Activated CD4-positive, CD25-positive, alpha-beta regulatory T cell treated with anti-CD3 and anti-CD28 coated beads, Interleukin-2, amount 50 U/mL, for 72 hours (primary cell): ENCODE measurements around the gene ITGA3.
"Not testable (repeated sequence)": the region's sequence is repeated elsewhere in the genome, so short reads cannot be mapped to it uniquely, and the experiment has no call there.

ENCODE experiments used
- DNase-seq: peaks from one replicate; pipeline ENCODE4 v3.0.0; 2021

ITGA3 gene

DNA sequence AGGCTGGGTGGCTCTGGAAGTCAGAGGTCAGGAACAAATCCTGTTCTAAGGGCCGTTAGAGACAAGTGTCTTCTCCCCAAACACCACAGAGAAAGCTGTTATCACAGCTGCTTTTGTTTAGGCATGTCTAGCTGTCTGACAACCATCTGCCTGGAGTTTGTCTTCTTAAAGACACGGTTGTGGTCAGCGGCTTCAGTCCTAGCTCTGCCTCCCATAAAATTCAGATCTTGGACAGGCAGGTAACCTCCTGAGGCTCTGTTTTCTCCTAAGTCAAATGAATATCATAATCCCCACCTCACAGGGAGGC, 2.3 kb upstream of the ITGA3 start:
- DNase-seq, result no peak

DNA sequence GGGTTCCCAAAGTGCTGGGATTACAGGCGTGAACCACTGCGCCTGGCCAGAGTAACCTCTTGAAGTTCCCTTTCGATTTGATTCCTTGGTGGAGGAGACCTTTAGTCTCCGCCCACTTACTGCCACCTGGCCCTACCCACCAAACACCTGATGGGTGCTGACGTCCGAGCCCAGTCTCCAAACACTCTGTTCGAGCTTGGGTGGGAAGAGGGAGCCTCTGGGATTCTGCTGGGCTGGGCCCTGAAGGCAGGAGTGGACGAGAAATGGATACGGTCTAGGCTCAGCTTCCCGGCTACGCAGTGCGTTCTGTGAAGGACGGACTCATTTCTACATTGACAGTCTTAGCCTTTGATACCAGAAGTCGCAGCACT, 870 bp upstream of the ITGA3 start:
- no peak for DNase-seq

DNA sequence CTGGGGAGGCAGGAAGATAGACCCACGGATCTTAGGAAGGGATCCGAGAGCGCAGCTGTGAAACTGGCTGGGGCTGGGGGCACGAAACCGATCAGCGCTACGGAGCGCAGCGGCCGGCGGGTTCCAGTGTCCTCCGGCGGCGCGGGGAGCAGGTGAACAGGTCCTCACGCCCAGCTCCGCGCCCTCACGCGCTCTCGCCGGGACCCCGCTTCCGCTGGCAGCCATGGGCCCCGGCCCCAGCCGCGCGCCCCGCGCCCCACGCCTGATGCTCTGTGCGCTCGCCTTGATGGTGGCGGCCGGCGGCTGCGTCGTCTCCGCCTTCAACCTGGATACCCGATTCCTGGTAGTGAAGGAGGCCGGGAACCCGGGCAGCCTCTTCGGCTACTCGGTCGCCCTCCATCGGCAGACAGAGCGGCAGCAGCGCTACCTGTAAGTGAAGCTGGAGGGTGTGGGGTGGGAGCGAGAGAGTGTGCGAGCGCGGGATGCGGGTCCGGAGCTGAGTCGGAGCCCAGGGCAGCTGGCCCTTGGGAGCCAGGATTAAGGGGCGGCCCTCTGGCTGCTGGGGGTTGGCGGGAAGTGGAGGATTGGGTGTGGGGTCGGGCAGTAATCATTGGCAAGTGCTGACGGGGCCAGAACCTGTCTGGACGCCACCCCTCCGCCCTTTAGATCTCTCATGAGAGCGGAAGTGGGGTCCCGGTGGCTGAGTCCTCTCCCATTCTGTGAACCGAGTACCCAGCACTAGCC, 479 bp downstream of the ITGA3 start:
- DNase-seq, result peak; percentile 53

DNA sequence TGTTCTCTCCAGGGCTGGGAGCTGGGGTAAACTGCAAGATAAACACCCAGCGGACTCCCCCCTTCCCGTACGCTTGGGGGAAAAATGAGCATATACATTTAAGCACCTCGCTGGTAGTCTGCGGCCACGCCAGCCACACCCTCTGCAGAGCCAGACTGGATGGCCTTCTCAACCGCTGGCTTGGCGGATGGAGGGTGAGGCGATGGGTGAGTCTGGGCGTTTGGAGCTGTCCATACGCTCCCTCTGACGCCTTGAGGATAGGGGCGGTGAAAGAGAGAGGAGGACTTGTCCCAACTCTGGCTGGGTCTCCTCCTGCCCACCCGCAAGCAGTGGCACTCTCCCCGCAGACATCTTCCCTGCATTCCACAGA, 1.0 kb downstream of the ITGA3 start:
- DNase-seq, result no peak

DNA sequence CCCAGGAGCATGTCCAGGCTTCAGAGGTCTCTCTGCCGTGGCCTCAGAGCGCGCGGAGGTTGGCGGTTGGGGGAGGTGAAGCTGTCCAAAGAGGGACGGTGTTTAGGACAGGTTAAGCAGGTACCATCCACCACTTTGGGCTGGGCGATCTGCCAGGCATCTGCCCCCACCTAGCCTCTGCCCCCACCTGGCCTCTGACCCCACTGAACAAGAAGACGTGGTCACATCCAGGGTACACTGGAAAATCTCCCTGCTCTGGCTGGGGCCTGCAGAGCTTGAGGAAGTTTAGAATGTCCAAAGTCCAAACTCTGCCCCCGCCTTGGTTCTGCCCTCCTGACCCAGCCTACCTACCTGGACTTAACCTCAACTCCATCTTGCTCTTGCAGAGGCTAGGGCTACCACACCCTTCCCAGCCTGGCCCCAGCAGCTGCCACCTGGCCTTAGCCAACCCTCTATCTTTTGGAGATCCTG, 1.6 kb downstream of the ITGA3 start:
- DNase-seq, result no peak

DNA sequence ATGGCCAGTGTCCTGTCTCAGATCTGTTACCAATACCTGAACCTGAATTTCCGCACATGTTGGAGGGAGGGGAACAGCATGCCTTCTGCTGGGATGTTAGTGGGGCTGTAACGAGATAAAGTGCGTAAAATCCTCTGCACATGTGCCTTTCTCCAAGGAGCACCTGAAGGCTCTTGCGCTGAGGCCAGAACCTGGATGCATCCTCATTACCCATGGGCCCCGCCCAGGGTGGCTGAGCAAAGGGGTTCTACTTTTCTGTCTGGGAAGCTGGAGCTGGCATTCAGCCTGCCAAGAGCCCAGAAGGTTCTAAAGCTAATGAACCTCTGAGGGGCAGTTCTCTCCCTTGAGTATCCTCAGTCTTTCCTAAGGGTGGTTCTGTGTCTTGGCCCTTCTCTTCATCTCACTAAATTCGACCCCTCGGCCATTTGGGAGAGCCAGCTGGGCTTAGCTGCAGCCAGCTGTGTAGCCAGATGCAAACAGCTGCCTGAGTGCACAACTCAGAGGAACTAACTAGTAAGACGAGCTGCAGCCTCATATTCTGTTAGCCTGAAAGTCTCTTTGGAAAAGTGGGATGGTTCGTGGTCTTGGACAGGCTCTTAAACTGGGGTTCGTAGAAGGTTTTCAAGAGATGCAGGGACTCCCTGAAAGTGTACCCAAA, 2.5 kb downstream of the ITGA3 start:
- no peak for DNase-seq

DNA sequence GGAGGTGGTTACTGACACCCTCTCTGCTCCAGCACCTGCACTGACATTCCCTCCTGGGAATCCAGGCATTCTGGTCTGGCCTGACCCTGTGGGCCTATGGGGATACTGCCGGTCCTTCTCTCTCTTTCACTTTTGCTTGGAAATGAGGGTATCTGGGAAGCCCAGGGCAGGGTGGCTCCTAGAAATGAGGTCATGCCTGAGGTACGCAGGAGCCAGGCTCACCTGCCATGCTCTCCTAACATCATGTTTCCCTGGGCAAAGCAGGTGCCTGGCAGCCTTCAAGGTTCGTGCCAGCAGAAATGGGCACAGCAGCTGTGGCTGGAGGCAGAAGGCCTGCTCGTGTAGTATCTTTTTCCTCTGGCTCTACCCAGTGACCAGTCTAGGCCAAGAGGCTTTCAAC, 3.3 kb downstream of the ITGA3 start:
- no peak for DNase-seq

DNA sequence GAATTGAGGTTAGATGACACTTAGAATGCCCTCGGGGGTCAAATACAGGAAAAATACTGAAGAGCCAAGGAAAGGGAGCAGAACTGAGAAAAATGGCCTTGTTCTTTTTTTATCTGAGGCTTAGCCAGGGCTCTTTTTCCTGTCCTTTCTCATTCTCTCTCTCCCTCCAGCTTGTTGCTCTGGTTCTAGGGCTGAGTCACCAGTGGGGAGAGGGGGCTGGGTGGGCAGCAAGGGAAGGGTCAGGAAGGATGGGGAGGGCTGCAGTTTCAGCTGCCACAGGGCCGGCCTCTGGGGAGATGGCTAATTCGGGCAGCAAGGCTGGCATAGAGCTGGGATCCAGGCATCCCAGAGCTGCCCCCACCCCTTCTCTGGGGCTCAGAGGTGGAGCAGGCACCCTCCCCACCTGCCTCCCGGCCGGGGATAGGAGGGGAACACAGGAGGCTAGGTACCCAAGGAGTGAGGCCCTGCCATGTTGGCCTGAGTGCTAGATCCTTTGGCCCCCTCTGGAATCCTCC, 3.9 kb downstream of the ITGA3 start:
- DNase-seq, result no peak

DNA sequence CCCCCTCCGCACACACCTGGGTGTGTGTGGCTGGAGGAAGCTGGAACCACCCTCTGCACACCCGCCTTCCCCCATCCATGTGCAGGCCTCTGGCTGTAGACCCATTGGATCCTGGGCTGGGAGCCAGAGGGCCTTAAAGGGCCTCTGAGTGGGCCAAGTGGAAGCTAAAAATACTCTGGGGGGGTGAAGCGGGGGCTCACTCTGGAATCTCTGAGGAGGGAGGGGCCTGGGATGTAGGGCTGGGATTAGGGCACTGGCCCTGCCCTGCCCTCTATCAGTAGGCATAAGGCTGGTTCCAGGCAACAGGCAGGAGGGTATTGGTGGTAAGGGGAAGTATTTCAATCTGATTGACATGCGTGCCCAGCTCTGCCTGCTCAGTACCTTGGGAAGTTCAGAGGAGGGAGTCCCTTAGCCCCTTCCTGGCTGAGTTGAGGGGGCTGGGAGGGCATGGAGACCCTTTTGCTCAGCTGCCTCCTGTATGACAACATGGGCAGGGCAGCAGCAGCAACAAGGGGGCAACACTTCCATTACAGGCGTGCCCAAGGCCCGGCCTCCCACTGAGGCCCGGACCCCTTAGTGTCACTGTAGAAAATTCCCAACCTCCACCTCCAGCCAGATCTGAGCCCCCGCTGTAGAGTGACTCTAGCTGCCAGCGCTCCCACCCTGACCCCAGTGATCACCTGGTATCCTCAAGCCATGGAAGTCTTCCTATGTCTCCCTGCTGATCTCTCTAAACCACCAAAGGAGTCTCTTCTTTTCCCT, 5.2 kb downstream of the ITGA3 start:
- no peak for DNase-seq

DNA sequence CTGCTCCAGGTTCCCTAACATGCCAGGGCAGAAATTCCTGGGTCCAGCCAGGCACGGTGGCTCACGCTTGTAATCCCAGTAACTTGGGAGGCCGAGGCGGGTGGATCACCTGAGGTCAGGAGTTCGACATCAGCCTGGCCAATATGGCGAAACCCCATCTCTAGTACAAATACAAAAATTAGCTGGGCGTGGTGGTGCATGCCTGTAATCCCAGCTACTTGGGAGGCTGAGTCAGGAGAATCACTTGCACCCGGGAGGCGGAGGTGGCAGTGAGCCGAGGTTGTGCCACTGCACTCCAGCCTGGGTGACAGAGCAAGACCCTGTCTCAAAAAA, 5.8 kb downstream of the ITGA3 start:
- not testable (repeated sequence) for DNase-seq

DNA sequence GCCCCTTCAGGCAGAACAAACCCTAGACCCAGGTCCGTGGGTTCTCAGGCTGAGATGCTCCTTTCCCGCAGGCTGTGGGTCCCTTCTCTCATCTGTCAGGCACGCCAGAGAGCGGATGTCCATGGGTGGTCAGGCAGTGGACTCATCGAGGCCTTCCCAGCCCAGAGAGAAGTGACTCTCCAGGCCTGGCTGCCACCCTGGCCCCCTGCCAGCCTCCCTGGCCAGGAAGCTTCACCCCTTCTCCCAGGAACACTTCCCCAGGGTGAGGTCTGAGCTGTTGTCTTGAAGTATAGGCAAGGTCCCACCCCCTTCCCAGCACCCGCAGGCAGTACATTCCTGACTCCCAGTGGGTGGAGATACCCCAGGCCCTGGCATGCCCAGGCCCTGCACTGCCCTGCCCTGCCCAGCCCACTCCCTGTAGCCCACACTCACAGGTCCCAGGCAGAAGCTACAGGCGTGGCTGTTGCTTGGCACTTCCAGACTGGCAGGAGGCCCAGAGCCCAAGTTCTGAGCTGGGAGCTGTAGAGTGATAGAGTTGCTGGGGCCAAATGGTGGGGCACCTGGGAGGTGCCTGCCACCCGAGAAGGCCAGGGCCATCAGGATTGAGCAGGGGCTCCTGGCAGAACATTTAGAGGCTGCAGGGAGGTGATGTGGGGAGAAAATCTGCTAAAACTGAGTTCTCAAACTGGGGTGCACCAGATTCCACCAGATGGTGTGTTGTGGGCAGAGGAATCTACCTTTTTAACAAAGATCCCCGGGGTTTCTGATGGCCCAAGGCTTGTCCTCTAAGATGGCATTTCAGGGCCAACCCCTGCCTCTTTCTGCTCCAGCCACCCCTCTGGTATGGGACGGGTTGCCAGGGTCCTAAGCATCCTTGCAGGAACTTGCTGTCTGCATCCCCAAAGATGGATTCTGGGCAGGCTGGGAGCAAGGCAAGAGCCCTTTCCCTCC, 6.7 kb downstream of the ITGA3 start:
- no peak for DNase-seq

DNA sequence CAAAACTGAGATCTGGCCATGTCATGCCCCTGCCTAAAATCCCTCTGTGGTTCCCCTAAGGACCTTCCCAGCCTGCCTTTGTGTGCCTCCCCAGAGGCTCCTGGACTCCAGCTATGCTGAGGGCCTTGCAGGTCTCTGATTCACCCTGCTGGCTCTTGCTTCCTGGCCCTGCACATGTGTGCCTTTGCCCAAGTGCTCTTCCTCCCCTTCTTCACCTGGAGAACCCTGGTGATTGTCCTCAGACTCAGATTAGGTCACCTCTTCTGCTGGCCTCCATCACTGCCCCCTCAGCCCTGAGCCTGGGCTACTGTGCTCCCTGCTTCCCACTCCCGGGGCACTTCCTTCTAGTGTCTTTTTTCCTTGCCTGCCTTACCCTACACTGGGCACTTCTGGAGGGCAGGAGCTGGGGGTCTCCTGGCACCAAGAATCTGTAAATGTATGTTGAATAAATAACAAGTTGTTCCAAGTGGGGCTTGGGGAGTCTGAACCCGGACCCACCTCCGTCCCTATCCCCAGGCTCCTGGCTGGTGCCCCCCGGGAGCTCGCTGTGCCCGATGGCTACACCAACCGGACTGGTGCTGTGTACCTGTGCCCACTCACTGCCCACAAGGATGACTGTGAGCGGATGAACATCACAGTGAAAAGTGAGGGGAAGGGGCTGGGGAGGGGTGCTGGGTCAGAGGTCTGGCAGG, 7.8 kb downstream of the ITGA3 start:
- no peak for DNase-seq

DNA sequence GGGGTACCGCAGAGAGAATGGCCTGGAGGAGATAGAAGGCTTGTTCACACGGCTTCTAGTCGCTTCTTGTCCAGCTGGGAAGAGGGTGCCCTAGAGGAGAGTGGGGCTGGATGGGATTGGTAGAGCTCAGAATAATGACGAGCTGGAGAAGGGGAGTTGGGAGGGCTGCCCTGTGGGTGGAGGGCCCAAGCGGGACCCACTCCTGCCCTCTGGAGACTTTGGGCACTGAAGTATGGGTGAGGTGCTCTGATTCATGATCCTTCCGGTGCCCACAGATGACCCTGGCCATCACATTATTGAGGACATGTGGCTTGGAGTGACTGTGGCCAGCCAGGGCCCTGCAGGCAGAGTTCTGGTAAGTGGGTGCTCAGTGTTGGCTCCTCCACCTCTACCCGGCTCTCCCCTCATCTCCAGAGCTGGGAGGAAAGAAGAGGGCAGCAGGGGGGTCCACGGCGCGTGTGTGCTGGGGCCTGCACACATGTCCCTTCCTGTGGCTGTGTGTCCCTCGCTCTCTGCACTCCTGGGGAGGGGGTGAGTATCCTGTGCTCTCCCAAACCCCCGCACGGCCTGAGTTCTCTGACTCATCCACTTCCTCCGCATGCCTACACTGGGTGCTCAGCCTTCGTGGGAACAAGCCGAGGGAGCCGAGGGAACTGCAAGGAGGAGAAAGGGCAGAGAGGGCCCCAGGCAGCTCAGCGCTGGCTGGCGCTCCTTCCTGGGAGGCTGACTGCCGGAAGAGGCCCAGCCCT, 8.5 kb downstream of the ITGA3 start:
- no peak for DNase-seq

DNA sequence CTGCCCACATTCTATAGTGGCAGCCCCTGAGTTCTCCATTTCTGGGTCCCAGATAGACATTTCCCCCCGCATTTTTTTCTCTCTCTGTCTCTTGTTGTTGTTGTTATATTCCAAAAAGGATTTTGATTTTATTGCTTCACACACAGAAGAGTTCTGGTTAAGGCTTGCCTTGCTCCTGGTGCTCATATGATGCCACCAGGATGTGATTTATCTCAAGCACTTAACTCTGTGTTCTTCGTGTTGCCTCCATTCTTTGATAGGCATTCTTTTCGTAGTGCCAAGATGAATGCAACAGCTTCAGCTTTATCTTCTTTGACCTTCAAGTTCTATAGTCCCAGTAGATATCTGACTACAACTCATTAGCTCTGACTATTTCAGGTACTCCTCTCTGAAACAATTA, 9.1 kb downstream of the ITGA3 start:
- DNase-seq, result no peak

DNA sequence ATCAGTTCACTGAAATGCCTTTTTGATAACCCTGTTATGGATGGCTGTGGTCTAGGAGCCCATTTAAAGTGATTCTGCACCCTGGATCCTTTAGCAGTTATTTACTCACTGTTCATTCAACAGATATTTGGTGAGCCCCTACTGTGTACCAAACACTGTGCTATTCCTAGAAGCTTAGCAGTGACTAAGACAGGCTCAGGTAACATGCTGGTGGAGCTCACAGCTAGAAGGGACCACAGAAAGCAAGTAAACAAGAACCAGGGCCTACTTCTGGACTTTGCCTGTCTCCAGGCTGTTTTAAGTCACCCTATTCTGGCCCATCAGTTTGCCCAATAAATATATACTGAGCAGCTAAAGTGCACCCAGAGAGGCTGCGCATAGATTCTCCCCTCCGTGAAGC, 11.1 kb downstream of the ITGA3 start:
- DNase-seq, result no peak

DNA sequence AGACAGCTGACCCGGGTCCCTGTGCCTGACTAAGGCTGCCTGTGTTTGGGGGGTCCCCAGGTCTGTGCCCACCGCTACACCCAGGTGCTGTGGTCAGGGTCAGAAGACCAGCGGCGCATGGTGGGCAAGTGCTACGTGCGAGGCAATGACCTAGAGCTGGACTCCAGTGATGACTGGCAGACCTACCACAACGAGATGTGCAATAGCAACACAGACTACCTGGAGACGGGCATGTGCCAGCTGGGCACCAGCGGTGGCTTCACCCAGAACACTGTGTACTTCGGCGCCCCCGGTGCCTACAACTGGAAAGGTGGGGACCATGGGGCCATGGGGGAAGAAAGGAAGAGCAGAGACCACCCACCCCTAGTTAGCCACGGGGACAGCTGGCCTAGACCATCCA, 12.1 kb downstream of the ITGA3 start:
- DNase-seq, result no peak

DNA sequence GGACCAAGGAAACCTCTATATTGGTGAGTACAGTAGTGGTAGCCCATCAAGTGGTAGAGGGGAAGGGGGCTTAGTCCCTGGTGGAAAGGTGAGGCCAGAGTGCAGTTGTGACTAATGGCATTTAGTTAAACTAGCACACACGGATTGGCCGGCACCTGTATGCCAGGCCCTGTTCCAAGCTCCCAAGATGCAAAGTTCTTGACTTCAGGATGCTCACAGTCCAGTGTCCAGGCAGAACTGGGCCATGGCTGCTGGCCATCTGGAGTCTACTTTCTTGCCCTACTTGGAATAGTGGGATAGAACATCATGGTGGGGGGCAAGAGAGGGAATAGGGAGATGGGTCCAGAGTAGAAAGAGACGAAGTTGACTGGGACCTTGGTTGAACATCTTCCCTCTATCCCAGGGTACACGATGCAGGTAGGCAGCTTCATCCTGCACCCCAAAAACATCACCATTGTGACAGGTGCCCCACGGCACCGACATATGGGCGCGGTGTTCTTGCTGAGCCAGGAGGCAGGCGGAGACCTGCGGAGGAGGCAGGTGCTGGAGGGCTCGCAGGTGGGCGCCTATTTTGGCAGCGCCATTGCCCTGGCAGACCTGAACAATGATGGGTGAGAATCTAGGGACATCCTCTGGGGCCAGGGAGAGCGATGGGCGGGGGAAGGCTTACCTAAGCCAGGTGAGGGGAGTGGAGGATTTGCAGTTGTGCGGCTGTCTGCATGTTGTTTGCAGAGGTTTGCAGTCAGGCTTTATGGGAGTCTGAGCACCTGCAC, 15.2 kb downstream of the ITGA3 start:
- DNase-seq, result no peak

DNA sequence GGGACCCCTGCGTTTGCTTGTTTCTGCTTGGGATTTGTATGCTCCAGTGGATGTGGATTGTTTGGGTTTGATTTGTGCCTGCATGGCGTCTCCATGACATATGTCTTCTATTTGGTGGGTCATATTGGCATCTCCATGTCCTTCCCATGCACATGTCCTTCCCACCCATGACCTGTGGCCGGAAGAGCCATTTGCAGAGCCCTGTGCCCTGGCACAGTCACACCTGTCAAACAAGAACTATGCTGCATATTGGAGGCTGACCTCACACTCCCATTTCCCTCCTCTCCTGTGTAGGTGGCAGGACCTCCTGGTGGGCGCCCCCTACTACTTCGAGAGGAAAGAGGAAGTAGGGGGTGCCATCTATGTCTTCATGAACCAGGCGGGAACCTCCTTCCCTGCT, 15.8 kb downstream of the ITGA3 start:
- no peak for DNase-seq

DNA sequence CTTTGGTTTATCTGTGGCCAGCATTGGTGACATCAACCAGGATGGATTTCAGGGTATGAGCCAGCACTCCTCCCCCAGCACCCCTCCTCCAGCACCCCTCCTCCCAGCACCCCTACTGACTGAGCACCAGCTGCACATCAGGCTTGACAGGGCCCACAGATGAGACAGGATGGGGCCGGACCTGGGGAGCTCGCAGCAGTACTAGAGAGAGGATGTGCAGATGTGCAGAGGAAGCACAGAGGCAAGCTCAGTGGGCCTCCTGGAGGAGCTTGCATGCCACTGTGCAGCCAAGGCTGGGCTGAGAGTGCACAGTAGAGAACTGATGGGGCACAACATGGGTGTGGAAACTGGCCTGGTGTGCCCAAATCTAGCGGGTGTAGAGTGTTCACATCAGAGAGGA, 16.2 kb downstream of the ITGA3 start:
- no peak for DNase-seq

DNA sequence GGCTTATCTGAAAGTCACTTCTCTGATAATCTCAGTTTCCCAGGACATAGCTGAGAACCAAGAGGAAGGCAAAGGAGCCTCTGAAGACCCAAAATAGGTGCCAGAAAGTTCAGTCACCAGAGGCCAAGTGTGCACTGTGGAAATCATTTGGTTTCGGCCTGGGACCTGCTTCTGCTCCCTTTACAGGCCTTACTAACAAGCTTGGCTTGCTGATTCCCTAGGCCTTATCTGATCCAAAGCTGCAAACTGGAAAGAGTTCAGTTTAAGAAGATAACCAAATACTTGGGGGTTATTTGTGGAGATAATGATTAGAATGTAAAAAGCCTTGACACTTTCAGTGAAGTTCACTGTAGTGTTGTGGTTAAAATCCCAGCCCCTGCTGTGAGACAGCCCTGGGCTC, 17.0 kb downstream of the ITGA3 start:
- DNase-seq, result no peak

DNA sequence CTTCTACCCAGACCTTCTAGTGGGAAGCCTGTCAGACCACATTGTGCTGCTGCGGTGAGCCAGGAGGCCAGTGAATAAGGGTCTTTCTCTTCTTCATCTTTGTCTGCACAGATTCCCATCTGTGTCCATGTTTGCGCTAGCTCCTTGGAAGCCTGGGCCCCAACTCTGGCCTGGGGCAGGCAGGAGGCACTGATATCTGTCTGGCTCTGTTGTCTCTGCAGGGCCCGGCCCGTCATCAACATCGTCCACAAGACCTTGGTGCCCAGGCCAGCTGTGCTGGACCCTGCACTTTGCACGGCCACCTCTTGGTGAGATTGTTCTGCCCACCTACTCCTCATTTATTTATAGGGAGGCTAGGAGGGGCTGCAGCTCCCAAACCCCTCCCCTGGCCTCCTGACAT, 18.3 kb downstream of the ITGA3 start:
- DNase-seq, result no peak
